ENCODE data around the gene OTX1. TPM values are rescaled to one million over a fixed set of nuclear protein-coding genes. Genes with fewer than 3 reads are reported as not detected.

OTX1 gene
- total and polyA plus RNA-seq, 10 of the 15 experiments (the other 5 are each of a cell fraction or from before 2014, with no cell fraction given), result 0.04 to 0.67 (median 0.23) TPM; not detected in 2

GRCh38 chr2:63008838-63009237, 41.8 kb upstream of the OTX1 start (continued):
- no peak for TF ChIP-seq USF1 (IDR thresholded peaks at IDR 0.05; ENCODE audit: borderline replicate concordance, extremely low read length, insufficient read depth, low read depth, low read length)
- no peak for TF ChIP-seq MXI1 (IDR thresholded peaks at IDR 0.05; ENCODE audit: low read depth, low read length)
- TF ChIP-seq TBL1XR1 (IDR thresholded peaks at IDR 0.05; ENCODE audit: low read depth, low read length), result no peak
- TF ChIP-seq MTA2 (IDR thresholded peaks at IDR 0.05; ENCODE audit: low read depth), result no peak
- TF ChIP-seq CREM (IDR thresholded peaks at IDR 0.05; ENCODE audit: low read depth), result no peak
- no peak for TF ChIP-seq ETV6 (conservative IDR thresholded peaks at IDR 0.05 in 1 of 2, IDR thresholded peaks at IDR 0.05 in 1 of 2; ENCODE audit: borderline replicate concordance in 1 of 2, low read depth in 1 of 2)
- TF ChIP-seq SIX5 (IDR thresholded peaks at IDR 0.05; ENCODE audit: low read depth, low read length, severe bottlenecking), result no peak
- no peak for TF ChIP-seq JUNB (IDR thresholded peaks at IDR 0.05)
- TF ChIP-seq TAF1 (IDR thresholded peaks at IDR 0.05; ENCODE audit: borderline replicate concordance, low read depth, low read length), result no peak
- no peak for TF ChIP-seq RAD21 (IDR thresholded peaks at IDR 0.05; ENCODE audit: insufficient read depth, low read depth, low read length)

GRCh38 chr2:63009490-63009889, 41.1 kb upstream of the OTX1 start:
- H3K9me3 ChIP-seq (replicated peaks; ENCODE audit: control insufficient read depth, insufficient read depth, low read length), result no peaks in the 10 kb centered on the region
- no peak overlapping the region for H2AFZ ChIP-seq (ENCODE audit: control insufficient read depth, low read depth, low read length)
- DNase-seq (ENCODE audit: low read depth, low spot score) (no peak), FAIRE-seq (no peak), ATAC-seq (no peak)
- no peaks in the 10 kb centered on the region for H4K20me1 ChIP-seq (ENCODE audit: control insufficient read depth, insufficient read depth)
- H3K4me3 ChIP-seq, result no peak overlapping the region
- no peak overlapping the region for H3K4me2 ChIP-seq (ENCODE audit: control insufficient read depth, insufficient read depth)
- no TSS peak for BruUV-seq (replicated peaks)
- no peak overlapping the region for H3K27ac ChIP-seq (ENCODE audit: control insufficient read depth, insufficient read depth)
- ChIA-PET POLR2A (no interaction called here), RAD21 (ENCODE audit: unreplicated experiment) (no interaction called here), SMC1A (ENCODE audit: uncharacterized antibody, unreplicated experiment) (no interaction called here), CTCF (no interaction called here)
- in situ Hi-C loops (cut with MboI), result no loop called here
- no peaks in the 10 kb centered on the region for H3K4me1 ChIP-seq (ENCODE audit: control insufficient read depth, insufficient read depth, low read length)
- TF ChIP-seq ZBTB33 (IDR thresholded peaks at IDR 0.05) (no peak), ELK1 (IDR thresholded peaks at IDR 0.05; ENCODE audit: low read depth, low read length) (no peak), GABPA (IDR thresholded peaks at IDR 0.05; ENCODE audit: low read depth) (no peak), MEF2A (IDR thresholded peaks at IDR 0.05; ENCODE audit: insufficient read depth, low read depth, low read length) (no peak), RELA (IDR thresholded peaks at IDR 0.05; ENCODE audit: borderline replicate concordance, partially characterized antibody) (no peak), MYC (IDR thresholded peaks at IDR 0.05; ENCODE audit: insufficient read depth, insufficient read length, insufficient replicate concordance, low read length, severe bottlenecking) (no peak), SUZ12 (IDR thresholded peaks at IDR 0.05; ENCODE audit: unreplicated experiment) (no peak), RELB (IDR thresholded peaks at IDR 0.05; ENCODE audit: low read depth) (no peak), FOXM1 (IDR thresholded peaks at IDR 0.05; ENCODE audit: low read depth, low read length) (no peak)
- H3K79me2 ChIP-seq (ENCODE audit: control insufficient read depth, insufficient read depth, low read length), result no peaks in the 10 kb centered on the region
- H3K9ac ChIP-seq (ENCODE audit: control insufficient read depth, insufficient read depth, low read length), result no peak overlapping the region
- H3K27me3 ChIP-seq (replicated peaks in 1 of 2; ENCODE audit: control insufficient read depth in 2 of 2, insufficient read depth in 2 of 2, low read length in 1 of 2), result no peaks in the 10 kb centered on the region
- no peaks in the 10 kb centered on the region for H3K36me3 ChIP-seq (ENCODE audit: control insufficient read depth in 2 of 2, insufficient read depth in 2 of 2, low read length in 1 of 2)
- intact Hi-C loops (cut with micrococcal nuclease; ENCODE audit: unreplicated experiment), result no loop called here
